ENCODE measurements around the gene PHLDA1. TPM values are rescaled to one million over a fixed set of nuclear protein-coding genes. Genes with fewer than 3 reads are reported as not detected.

The PHLDA1 gene
- total and polyA plus RNA-seq, 2 donors (not counting 3 experiments of a cell fraction or from before 2014, with no cell fraction given): 14.1 to 30.8 TPM

DNA sequence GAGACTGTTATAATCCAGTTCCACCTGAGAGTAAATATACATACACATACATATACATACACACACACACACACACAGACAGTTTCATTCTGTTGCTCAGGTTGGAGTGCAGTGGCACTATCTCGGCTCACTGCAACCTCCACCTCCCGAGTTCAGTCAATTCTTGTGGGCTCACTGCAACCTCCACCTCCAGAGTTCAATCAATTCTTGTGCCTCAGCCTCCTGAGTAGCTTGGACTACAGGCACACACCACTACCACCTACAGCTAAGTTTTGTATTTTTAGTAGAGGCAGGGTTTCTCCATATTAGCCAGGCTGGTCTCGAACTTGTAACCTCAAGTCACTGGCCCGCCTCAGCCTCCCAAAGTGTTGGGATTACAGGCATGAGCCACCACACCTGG, 8.9 kb upstream of the PHLDA1 start:
- H3K9me1 ChIP-seq (replicated peaks; ENCODE audit: control insufficient read depth, extremely low read depth, insufficient read depth, low read length): no peaks in the 10 kb centered on the region
- no peak for FAIRE-seq
- CTCF ChIA-PET: interaction anchor here (1.2 to 2.4 kb wide), 5 partner anchors 39 to 555 kb away, joined by 3 to 16 read pairs (median 4); no protein-coding TSS in a partner anchor

DNA sequence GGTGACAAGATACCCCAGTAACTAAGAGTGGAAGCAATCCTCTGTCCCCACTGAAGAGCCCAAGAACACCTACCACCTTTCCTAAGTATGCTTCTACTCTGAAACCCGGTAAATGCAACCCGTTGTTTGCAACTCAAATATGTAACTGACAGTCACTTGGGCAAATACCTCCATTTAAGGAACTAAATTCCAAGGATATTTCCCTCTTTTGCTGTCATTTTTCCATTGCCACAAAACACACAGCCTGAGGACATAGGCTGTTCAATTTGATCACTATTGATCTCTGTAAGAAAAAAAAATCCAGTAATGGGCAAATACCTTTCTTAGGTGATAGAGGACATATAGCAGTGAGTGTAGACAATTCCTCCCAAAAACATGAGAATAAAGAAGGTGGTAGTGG, 6.6 kb upstream of the PHLDA1 start:
- Histone ChIP-seq H3K9ac (replicated peaks; ENCODE audit: extremely low read depth, insufficient read depth, low read length) (peak overlapping the region; percentile 71), H3K79me2 (ENCODE audit: control insufficient read depth, insufficient read depth, low read length) (no peaks in the 10 kb centered on the region), H3K4me2 (ENCODE audit: insufficient read depth, low read length) (peak overlapping the region; percentile 86), H3K27me3 (ENCODE audit: control insufficient read depth in 2 of 2, insufficient read depth in 2 of 2, low read length in 2 of 2) (no peaks in the 10 kb centered on the region), H3K9me1 (replicated peaks; ENCODE audit: control insufficient read depth, extremely low read depth, insufficient read depth, low read length) (no peaks in the 10 kb centered on the region), H2AFZ (ENCODE audit: low read depth, low read length) (no peak overlapping the region), H3K36me3 (ENCODE audit: control insufficient read depth in 2 of 2, extremely low read depth in 1 of 2, insufficient read depth in 2 of 2, low read length in 2 of 2) (no peaks in the 10 kb centered on the region), H3K9me3 (replicated peaks; ENCODE audit: control insufficient read depth, insufficient read depth, low read length) (no peaks in the 10 kb centered on the region), H3K4me3 (replicated peaks in 1 of 3; ENCODE audit: insufficient read depth in 1 of 3, low read depth in 1 of 3, low read length in 3 of 3) (peak overlapping the region in 1 of 3 experiments; percentile 45), H3K27ac (ENCODE audit: insufficient read depth, low read depth, low read length) (peak overlapping the region; percentile 88), H3K4me1 (ENCODE audit: control insufficient read depth, extremely low read depth, insufficient read depth, low read length) (peaks cover 23% of the 10 kb centered on the region), H4K20me1 (replicated peaks; ENCODE audit: control insufficient read depth, extremely low read depth, insufficient read depth, low read length) (no peaks in the 10 kb centered on the region)
- TF ChIP-seq POLR2AphosphoS5 (IDR thresholded peaks at IDR 0.05; ENCODE audit: insufficient read depth, low read depth, low read length) (no peak), MYC (IDR thresholded peaks at IDR 0.05; ENCODE audit: low read depth, low read length) (no peak), JUN (IDR thresholded peaks at IDR 0.05; ENCODE audit: borderline replicate concordance, insufficient read depth, insufficient read length, low read depth) (no peak), EZH2 (IDR thresholded peaks at IDR 0.05; ENCODE audit: borderline replicate concordance, low read depth, low read length, severe bottlenecking) (no peak), FOS (IDR thresholded peaks at IDR 0.05; ENCODE audit: borderline replicate concordance, insufficient read depth, low read length) (no peak), POLR2A (IDR thresholded peaks at IDR 0.05; ENCODE audit: low read depth, low read length) (no peak), GATA2 (IDR thresholded peaks at IDR 0.05; ENCODE audit: insufficient read depth, insufficient read length, low read depth, low read length) (no peak)
- TF ChIP-seq, protein P1, sequence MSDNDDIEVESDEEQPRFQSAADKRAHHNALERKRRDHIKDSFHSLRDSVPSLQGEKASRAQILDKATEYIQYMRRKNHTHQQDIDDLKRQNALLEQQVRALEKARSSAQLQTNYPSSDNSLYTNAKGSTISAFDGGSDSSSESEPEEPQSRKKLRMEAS (IDR thresholded peaks at IDR 0.05; ENCODE audit: insufficient read depth, insufficient read length): no peak
- TF ChIP-seq, protein P2, sequence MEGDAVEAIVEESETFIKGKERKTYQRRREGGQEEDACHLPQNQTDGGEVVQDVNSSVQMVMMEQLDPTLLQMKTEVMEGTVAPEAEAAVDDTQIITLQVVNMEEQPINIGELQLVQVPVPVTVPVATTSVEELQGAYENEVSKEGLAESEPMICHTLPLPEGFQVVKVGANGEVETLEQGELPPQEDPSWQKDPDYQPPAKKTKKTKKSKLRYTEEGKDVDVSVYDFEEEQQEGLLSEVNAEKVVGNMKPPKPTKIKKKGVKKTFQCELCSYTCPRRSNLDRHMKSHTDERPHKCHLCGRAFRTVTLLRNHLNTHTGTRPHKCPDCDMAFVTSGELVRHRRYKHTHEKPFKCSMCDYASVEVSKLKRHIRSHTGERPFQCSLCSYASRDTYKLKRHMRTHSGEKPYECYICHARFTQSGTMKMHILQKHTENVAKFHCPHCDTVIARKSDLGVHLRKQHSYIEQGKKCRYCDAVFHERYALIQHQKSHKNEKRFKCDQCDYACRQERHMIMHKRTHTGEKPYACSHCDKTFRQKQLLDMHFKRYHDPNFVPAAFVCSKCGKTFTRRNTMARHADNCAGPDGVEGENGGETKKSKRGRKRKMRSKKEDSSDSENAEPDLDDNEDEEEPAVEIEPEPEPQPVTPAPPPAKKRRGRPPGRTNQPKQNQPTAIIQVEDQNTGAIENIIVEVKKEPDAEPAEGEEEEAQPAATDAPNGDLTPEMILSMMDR (IDR thresholded peaks at IDR 0.05; ENCODE audit: extremely low read depth in 1 of 2, insufficient read depth in 1 of 2, low read depth in 1 of 2, low read length in 2 of 2): no peak
- intact Hi-C loops (cut with micrococcal nuclease): loop anchor here (10.0 kb wide), 1 partner anchor 253 kb away; no protein-coding TSS in a partner anchor
- ChIA-PET POLR2A (no interaction called here), CTCF (interaction anchor here (1.0 to 2.4 kb wide), 23 partner anchors 10 to 554 kb away, joined by 3 to 48 read pairs (median 5); partner anchors contain the start of gene BBS10)
- no peak for FAIRE-seq
- DNase-seq (ENCODE audit: low read depth, low spot score): no peak
- dilution Hi-C loops (cut with MboI; ENCODE audit: extremely low pct_ligation_motif_present, low sequenced_read_pairs): loop anchor here (25.0 kb wide), 1 partner anchor 526 kb away; the partner anchor contains the start of gene KRR1
- BruUV-seq (replicated peaks): no TSS peak

More for the DNA sequence above, 8.9 kb upstream of the PHLDA1 start:
- H3K4me1 ChIP-seq (ENCODE audit: control insufficient read depth, extremely low read depth, insufficient read depth, low read length): peaks cover 23% of the 10 kb centered on the region
- no peak overlapping the region for H3K4me3 ChIP-seq (replicated peaks in 1 of 3; ENCODE audit: insufficient read depth in 1 of 3, low read depth in 1 of 3, low read length in 3 of 3)
- no peaks in the 10 kb centered on the region for H3K9me3 ChIP-seq (replicated peaks; ENCODE audit: control insufficient read depth, insufficient read depth, low read length)
- H3K36me3 ChIP-seq (ENCODE audit: control insufficient read depth in 2 of 2, extremely low read depth in 1 of 2, insufficient read depth in 2 of 2, low read length in 2 of 2): peaks cover 0 to 3% of the 10 kb centered on the region in 2 experiments
- BruUV-seq (replicated peaks): no TSS peak
- H3K4me2 ChIP-seq (ENCODE audit: insufficient read depth, low read length): no peak overlapping the region
- H4K20me1 ChIP-seq (replicated peaks; ENCODE audit: control insufficient read depth, extremely low read depth, insufficient read depth, low read length): no peaks in the 10 kb centered on the region
- DNase-seq (ENCODE audit: low read depth, low spot score): no peak
- dilution Hi-C loops (cut with MboI; ENCODE audit: extremely low pct_ligation_motif_present, low sequenced_read_pairs): loop anchor here (25.0 kb wide), 1 partner anchor 528 kb away; the partner anchor contains the start of gene KRR1
- no peak overlapping the region for H3K9ac ChIP-seq (replicated peaks; ENCODE audit: extremely low read depth, insufficient read depth, low read length)
- no peaks in the 10 kb centered on the region for H3K27me3 ChIP-seq (ENCODE audit: control insufficient read depth in 2 of 2, insufficient read depth in 2 of 2, low read length in 2 of 2)
- no peak overlapping the region for H2AFZ ChIP-seq (ENCODE audit: low read depth, low read length)
- TF ChIP-seq GATA2 (IDR thresholded peaks at IDR 0.05; ENCODE audit: insufficient read depth, insufficient read length, low read depth, low read length) (no peak), EZH2 (IDR thresholded peaks at IDR 0.05; ENCODE audit: borderline replicate concordance, low read depth, low read length, severe bottlenecking) (no peak), POLR2A (IDR thresholded peaks at IDR 0.05; ENCODE audit: low read depth, low read length) (no peak)
- intact Hi-C loops (cut with micrococcal nuclease): no loop called here
- POLR2A ChIA-PET: no interaction called here
- H3K27ac ChIP-seq (ENCODE audit: insufficient read depth, low read depth, low read length): no peak overlapping the region
- no peaks in the 10 kb centered on the region for H3K79me2 ChIP-seq (ENCODE audit: control insufficient read depth, insufficient read depth, low read length)
